HepG2 (cell line): ENCODE results near the gene TRAK1. TPM values are rescaled to one million over a fixed set of nuclear protein-coding genes. Genes with fewer than 3 reads are reported as not detected.

ENCODE experiments used
- CSRNP2 ChIP-seq: sonication (generic); formaldehyde crosslinking; conservative IDR thresholded peaks from 2 replicates; pipeline ENCODE4 v1.8.0; 2022; ENCODE audit warnings: low read depth, missing genetic modification reagents
- EED ChIP-seq: sonication (generic); formaldehyde crosslinking; IDR thresholded peaks from 2 replicates; pipeline ENCODE4 v1.5.0; 2020; ENCODE audit warnings: mild to moderate bottlenecking, missing genetic modification reagents
- ERF ChIP-seq: IDR thresholded peaks from 2 replicates; pipeline ENCODE4 v1.6.1; 2018; ENCODE audit warnings: missing biosample characterization, missing genetic modification reagents
- HCFC1 ChIP-seq: fragments of 150-350 bp; IDR thresholded peaks from 2 replicates; pipeline ENCODE4 v1.6.1; 2014; ENCODE audit warnings: low read depth, low read length
- KDM5A ChIP-seq: fragments of 200-600 bp; sonication (generic); IDR thresholded peaks from 2 replicates; pipeline ENCODE4 v1.7.0; 2018; ENCODE audit warnings: antibody characterized with exemption, mild to moderate bottlenecking, low read length, borderline replicate concordance
- MLLT10 ChIP-seq: sonication (generic); formaldehyde crosslinking; IDR thresholded peaks from 2 replicates; pipeline ENCODE4 v1.4.0; 2020; ENCODE audit warnings: missing genetic modification reagents
- NFE2L1 ChIP-seq: sonication (generic); formaldehyde crosslinking; IDR thresholded peaks from 2 replicates; pipeline ENCODE4 v1.4.0; 2020; ENCODE audit warnings: missing genetic modification reagents, mild to moderate bottlenecking, borderline replicate concordance
- SRSF9 ChIP-seq: fragments of 200-400 bp; formaldehyde crosslinking; IDR thresholded peaks from 2 replicates; pipeline ENCODE4 v1.6.1; 2018; ENCODE audit warnings: borderline replicate concordance, mild to moderate bottlenecking, low read depth, low read length; ENCODE audit not compliant: insufficient read depth, poor library complexity, severe bottlenecking
- ZNF414 ChIP-seq: sonication (generic); formaldehyde crosslinking; IDR thresholded peaks from 2 replicates; pipeline ENCODE4 v1.5.0; 2020; ENCODE audit warnings: missing genetic modification reagents
- ZNF484 ChIP-seq: sonication (generic); formaldehyde crosslinking; IDR thresholded peaks from 2 replicates; pipeline ENCODE4 v1.5.1; 2020; ENCODE audit warnings: mild to moderate bottlenecking, low read depth, missing genetic modification reagents, borderline replicate concordance
- ZNF512B ChIP-seq: sonication (generic); formaldehyde crosslinking; IDR thresholded peaks from 2 replicates; pipeline ENCODE4 v1.5.1; 2020; ENCODE audit warnings: missing genetic modification reagents, mild to moderate bottlenecking, borderline replicate concordance
- ZNF558 ChIP-seq: sonication (generic); formaldehyde crosslinking; IDR thresholded peaks from 2 replicates; pipeline ENCODE4 v1.9.0; 2022; ENCODE audit warnings: mild to moderate bottlenecking, missing genetic modification reagents, borderline replicate concordance
- ZNF567 ChIP-seq: sonication (generic); formaldehyde crosslinking; IDR thresholded peaks from 2 replicates; pipeline ENCODE4 v1.8.1; 2023; ENCODE audit warnings: mild to moderate bottlenecking, missing genetic modification reagents, borderline replicate concordance
- ZNF709 ChIP-seq: sonication (generic); formaldehyde crosslinking; IDR thresholded peaks from 2 replicates; pipeline ENCODE4 v1.5.0; 2020; ENCODE audit warnings: mild to moderate bottlenecking, missing genetic modification reagents
- polyA plus RNA-seq, 8 experiments: library from polyadenylated mRNA; depleted of rRNA in 3 of 8; stranded (reverse) in 7 of 8; unstranded in 1 of 8; fragments of >200 nt; fragmentation: Illumina TruSeq in 4 of 8; extraction: Trizol in 4 of 8; gene quantifications; 2 replicates each; pipeline versions ENCODE4 v1.2.1 to v1.2.3, GENCODE V29; 2011 to 2016; ENCODE audit warnings: low read depth in 4 of 8, missing spikeins in 1 of 8, mixed read lengths in 1 of 8; ENCODE audit not compliant: insufficient read depth in 1 of 8
- total RNA-seq, 5 experiments: library from RNA; depleted of rRNA; stranded (reverse); fragments of >200 nt; fragmentation: Illumina TruSeq; extraction: Trizol; gene quantifications; 2 replicates each; pipeline ENCODE4 v1.2.3, GENCODE V29; 2016; ENCODE audit warnings: low read depth in 1 of 5
- TF ChIP-seq, protein P1 (sequence below): sonication (generic); formaldehyde crosslinking; IDR thresholded peaks from 2 replicates; pipeline ENCODE4 v1.5.0; 2020; ENCODE audit warnings: mild to moderate bottlenecking, missing genetic modification reagents
- TF ChIP-seq, protein P2 (sequence below): sonication (generic); formaldehyde crosslinking; IDR thresholded peaks from 2 replicates; pipeline ENCODE4 v1.5.0; 2020; ENCODE audit warnings: missing genetic modification reagents, mild to moderate bottlenecking, borderline replicate concordance

Gene TRAK1
- total and polyA plus RNA-seq, 2 of the 13 experiments (the other 11 are each of a cell fraction or from before 2014, with no cell fraction given), result 20.5 to 46.6 TPM

- 0 out of 2 replicates have a peak, but pooled peaks have one; percentile 8 for TF ChIP-seq ZNF558 (CRISPR knock-in tag)
- TF ChIP-seq ZNF567 (CRISPR knock-in tag), result no peak
- TF ChIP-seq ZNF414, result 0 out of 2 replicates have a peak, but pooled peaks have one; percentile 73
- no peak for TF ChIP-seq CSRNP2
- no peak for TF ChIP-seq ZNF484 (CRISPR knock-in tag)
- TF ChIP-seq KDM5A, result peak; percentile 36; the same call in 1 of the 2 replicates
- TF ChIP-seq HCFC1, result no peak
- TF ChIP-seq SRSF9, result no peak
- TF ChIP-seq ZNF512B (CRISPR knock-in tag), result no peak
- no peak for TF ChIP-seq ZNF709 (CRISPR knock-in tag)
- no peak for TF ChIP-seq MLLT10
- no peak for TF ChIP-seq EED (CRISPR knock-in tag)
- no peak for TF ChIP-seq NFE2L1 (CRISPR knock-in tag)
- TF ChIP-seq, protein P1, sequence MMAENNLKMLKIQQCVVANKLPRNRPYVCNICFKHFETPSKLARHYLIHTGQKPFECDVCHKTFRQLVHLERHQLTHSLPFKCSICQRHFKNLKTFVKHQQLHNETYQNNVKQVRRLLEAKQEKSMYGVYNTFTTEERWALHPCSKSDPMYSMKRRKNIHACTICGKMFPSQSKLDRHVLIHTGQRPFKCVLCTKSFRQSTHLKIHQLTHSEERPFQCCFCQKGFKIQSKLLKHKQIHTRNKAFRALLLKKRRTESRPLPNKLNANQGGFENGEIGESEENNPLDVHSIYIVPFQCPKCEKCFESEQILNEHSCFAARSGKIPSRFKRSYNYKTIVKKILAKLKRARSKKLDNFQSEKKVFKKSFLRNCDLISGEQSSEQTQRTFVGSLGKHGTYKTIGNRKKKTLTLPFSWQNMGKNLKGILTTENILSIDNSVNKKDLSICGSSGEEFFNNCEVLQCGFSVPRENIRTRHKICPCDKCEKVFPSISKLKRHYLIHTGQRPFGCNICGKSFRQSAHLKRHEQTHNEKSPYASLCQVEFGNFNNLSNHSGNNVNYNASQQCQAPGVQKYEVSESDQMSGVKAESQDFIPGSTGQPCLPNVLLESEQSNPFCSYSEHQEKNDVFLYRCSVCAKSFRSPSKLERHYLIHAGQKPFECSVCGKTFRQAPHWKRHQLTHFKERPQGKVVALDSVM (CRISPR knock-in tag), result 0 out of 2 replicates have a peak, but pooled peaks have one; percentile 17
- TF ChIP-seq ERF (CRISPR knock-in tag), result peak; percentile 60; the same call in 1 of the 2 replicates
- TF ChIP-seq, protein P2, sequence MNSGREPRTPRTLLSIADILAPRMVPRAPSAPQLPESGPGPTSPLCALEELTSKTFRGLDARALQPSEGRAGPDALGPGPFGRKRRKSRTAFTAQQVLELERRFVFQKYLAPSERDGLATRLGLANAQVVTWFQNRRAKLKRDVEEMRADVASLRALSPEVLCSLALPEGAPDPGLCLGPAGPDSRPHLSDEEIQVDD (CRISPR knock-in tag), result no peak
Measured at GRCh38 chr3:42130329-42131070, 39.3 kb downstream of the TRAK1 start (continued).
